Measurements from ENCODE around the gene KCTD16.

The KCTD16 gene

GRCh38 chr5:144295284-144295683 is 124.6 kb downstream of the KCTD16 start:
- no peak for DNase-seq

DNA sequence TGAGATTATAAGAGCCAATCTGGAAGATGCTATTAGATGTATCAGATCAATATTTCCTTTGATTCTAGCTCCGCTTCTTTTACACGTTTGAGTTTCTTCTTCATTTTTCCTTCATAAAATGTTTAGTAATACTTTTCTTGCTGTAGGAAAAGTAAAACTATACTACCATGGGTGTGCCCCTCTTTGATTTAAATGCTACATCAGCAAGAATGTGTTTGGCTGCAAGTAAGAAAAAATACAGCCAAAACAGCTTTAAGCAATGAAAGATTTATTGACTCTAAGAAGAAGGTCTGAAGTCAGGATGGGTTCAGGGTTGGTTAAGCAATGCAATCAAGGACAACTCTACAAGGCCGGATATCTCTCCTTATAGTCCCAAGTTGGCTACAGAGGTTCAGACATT is 126.4 kb downstream of the KCTD16 start:
- DNase-seq = no peak

DNA sequence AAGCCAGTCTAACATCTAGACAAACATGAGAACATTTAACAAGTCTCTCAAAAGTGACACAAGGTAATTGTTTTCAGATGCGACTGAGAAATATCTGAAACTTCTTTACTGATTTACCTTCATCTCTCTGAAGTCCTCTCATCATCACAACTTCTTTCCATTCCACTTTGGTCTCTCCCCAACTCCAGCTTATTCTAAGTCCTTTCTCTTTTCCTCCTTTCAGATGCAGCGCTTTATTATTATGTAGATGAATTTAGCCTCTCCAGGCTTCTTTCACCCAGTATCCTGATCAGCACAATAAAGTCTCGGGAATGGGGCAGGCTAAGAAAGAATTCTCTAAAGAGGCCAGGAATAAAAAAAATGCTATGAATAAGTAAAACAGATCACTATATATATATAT is 128.0 kb downstream of the KCTD16 start:
- no peak for DNase-seq

- no peak for DNase-seq
These were observed 134.0 kb downstream of the KCTD16 start for GRCh38 chr5:144304688-144305087.

DNA sequence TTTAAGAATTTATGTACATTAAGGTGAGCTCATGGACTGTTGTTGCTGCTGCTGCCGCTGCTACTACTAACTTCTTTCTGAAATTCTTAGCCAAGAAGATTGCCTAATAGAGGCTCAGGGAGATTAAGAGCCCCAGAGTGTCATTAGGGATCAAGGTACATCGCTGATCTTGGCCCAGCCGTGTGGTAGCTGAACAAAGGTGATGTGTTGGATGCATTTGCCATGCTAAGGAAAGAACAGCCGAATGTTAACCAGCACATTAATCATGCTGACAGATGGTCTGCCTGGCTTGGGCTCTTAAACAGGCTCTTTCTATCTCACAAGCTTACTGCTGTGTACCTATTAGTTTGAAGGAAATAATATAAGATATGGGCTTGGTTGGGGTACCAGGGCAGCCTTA is 137.1 kb downstream of the KCTD16 start:
- no peak for DNase-seq

DNA sequence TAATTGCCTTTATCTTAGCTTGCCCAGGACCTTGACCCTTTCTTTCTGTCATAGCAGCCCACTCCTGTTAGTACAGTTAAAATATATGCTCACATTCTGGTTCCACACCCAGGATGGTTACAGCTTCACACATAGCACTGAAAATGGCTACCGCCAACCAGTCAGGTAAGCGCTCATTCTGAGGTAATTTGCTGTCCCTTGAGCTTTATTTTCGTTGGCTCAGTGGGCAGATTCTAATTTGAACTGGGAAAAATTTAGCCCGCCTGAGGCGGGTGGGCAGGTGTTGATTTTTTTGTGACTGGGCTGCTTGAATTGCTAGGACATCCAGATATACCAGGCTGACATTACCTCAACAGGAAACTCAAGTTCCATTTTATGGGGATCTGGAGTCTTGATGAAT is 137.5 kb downstream of the KCTD16 start:
- no peak for DNase-seq

DNA sequence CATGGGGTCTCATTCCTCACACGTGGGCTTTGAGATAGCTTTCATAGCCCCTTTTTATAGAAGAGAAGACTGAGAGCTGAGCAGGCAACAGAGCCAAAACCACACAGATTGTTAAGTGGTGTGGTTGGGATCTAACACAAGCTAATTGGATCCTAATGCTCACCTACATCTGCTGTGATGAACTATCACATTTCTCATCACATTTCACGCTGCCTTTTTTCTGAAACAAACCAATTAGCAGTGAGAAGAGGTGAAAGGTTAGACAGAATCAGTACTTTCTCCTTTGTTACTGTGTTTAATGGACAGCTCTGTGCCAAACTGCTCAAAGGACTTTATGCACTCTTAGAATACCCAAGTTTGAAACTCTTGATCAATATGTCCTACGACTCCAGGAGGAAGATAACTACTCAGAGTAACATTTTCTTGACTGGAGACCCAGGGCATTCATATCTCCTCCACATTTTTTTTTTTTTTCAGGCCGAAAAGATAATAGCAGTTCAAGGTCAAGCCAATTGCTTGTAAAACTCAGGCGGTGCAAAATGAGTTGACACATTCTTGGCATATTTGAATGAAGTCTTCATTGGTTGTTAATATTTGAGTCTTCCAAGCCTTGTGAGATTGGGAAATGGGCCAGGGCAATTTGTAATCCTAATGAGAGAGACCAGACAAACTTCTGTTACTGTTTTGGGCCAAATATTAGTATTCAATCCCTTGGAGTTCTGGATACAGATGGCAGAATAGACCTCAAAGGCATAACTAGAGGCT is 138.4 kb downstream of the KCTD16 start:
- DNase-seq = no peak

GRCh38 chr5:144310621-144311020 is 139.9 kb downstream of the KCTD16 start:
- DNase-seq = no peak

DNA sequence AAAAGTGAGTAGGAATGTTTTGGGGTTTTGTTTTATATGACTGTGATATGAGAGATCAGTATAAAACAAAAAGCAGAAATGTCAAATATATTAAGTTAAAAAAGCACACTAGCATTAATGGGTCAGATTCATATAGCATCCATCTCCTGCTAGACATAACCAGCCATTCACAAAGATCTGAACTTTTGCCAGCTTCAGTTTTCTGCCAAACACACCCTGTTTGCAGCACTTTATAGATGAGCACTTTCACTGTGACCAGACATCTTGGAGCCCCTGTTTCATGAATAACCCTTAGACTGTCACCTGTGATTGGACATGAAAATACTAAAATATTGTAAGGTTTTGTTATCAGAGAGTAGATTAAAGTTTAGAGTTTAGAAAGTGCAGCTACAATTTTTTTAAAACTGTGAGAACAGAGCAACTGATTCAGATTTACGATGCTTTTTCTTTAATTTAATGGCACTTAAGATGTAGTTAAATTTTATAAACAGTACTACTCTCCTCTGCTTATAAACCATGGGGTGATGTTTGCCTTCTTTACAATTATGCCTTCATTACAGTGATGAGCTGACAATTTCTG is 142.6 kb downstream of the KCTD16 start:
- no peak for DNase-seq

DNA sequence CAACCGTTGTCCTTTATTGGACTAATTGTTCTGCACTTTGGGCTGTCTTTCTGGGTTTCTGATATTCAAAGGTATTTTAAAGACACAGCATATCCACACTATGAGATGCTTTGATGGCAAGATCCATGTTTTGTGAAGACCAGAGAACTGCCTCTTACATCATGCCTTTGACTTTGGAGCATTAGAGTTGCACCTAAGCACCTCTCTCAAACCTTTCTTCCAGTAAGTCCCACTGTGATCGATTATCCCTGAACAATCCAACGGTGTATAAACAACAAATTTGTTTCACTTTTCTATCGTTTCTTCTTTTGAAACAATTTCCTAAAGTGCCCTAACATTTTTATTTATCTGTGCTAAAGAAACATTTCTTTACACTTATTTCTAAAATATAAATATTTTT is 144.4 kb downstream of the KCTD16 start:
- DNase-seq = no peak

GRCh38 chr5:144315994-144316634 is 145.4 kb downstream of the KCTD16 start:
- no peak for DNase-seq

DNA sequence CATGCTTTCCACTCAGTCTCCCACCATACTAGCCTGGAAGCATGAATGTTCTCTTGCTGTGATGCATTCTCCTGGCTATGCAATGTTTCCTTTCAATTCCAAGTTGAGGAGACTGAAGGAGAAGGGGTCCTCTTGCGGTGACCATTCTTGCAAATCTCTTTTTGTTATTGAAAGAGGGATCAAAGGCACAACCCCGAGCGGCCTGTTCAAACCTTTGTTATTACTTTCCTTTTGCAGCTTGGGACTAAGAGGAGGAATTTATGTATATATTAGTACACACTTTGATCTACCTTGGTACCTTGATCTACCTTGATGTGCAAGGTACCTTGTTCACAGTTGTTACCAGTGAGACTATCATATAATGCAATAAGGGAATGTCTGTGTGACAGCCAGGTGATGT is 147.3 kb downstream of the KCTD16 start:
- no peak for DNase-seq

GRCh38 chr5:144318460-144318859 is 147.8 kb downstream of the KCTD16 start:
- DNase-seq = no peak

DNA sequence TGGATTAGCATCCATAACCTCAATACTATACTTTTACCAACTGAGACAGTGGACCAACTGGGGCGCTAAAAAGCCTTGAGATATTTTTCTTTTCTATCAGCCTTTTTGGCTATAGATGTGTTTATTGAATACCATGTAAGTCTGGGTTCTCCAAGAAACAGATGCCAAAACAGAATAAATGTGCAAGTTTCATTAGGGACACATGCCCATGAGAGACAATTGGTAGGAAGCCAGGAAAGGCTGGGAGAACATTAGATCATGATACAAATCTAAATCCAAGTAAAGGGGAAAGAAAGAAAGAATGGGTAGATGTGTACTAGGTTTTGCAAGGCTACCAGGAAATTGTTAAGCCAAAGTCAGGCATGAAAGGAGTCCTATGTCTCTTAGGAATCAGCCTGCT is 152.5 kb downstream of the KCTD16 start:
- DNase-seq = no peak

DNA sequence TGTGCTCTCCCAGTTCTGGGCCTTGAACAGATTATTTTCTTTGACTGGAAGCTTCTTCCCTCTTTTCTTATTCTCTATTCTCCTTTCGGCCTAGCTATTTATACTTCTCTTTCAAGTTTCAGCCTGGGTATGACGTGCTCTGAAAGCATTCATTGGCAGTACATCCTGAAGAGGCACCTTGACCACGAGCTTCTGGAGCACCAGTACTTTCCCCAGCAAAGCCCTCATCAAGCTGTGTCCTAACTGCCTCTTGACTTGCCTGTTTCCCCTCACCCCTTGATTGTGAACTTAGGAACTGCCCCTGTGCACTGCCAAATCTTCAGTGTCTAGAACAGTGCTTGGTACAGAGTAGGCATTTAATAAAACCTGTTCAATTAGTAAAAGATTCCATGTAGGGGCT is 154.9 kb downstream of the KCTD16 start:
- DNase-seq = no peak

GRCh38 chr5:144328494-144328893 is 157.8 kb downstream of the KCTD16 start:
- DNase-seq = no peak

GRCh38 chr5:144328980-144329379 is 158.3 kb downstream of the KCTD16 start:
- no peak for DNase-seq

DNA sequence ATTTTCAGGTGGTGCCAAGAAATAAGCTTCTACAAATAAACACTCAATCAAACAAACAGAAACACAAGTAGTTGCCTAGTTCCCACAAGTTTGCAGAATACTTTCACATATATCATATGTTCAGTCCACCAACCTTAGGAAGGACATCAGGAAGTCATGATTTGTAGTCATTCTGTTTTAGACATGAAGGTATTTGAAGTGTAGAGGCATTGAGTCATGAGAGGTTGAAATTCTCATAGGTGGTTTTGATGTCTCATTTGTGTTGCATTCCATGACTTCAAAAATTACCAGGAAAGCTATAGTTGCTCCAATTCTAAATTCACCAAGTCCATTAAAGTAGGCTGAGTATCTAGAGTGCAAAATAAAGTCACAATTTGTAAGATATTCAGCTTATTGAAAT is 159.0 kb downstream of the KCTD16 start:
- DNase-seq = no peak

DNA sequence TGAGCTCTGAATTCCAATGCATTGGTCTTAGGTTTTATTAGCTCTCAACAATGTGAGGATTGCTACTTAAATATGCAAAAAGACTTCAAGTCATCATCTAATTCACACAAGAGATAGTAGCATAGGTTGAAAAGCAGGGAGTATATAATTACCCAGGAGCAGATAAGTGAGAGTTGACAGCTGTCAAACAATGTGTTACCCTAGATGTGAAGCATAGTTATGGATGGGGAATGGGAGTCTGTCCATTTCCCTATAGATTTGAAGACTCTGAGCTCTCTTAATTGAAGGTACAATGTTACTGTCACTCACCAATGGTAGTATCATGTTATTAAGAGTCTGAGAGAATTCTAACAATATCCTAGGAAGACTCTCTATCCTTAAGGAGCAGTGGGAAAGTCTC is 160.7 kb downstream of the KCTD16 start:
- no peak for DNase-seq

GRCh38 chr5:144332265-144332664 is 161.6 kb downstream of the KCTD16 start:
- no peak for DNase-seq

GRCh38 chr5:144333336-144333920 is 162.8 kb downstream of the KCTD16 start:
- no peak for DNase-seq

DNA sequence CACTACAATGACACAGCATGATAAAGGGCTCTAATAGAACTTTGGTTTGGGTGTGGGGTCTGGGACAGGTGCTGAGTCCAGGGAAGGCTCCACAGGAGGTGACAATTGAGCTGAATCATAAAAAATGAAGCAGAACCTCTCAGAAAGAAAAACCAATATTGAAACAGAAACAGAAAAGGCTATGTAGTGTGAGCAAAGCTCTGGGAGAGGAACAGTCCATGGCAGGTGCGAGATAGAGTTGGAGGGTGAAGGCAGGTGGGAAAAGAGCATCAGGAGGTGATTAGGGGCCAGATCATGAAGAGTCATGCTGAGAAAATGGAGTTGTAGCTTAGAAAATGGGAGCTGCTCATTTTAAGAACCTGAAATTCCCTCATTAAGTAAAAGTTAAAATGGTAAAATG is 164.9 kb downstream of the KCTD16 start:
- no peak for DNase-seq

DNA sequence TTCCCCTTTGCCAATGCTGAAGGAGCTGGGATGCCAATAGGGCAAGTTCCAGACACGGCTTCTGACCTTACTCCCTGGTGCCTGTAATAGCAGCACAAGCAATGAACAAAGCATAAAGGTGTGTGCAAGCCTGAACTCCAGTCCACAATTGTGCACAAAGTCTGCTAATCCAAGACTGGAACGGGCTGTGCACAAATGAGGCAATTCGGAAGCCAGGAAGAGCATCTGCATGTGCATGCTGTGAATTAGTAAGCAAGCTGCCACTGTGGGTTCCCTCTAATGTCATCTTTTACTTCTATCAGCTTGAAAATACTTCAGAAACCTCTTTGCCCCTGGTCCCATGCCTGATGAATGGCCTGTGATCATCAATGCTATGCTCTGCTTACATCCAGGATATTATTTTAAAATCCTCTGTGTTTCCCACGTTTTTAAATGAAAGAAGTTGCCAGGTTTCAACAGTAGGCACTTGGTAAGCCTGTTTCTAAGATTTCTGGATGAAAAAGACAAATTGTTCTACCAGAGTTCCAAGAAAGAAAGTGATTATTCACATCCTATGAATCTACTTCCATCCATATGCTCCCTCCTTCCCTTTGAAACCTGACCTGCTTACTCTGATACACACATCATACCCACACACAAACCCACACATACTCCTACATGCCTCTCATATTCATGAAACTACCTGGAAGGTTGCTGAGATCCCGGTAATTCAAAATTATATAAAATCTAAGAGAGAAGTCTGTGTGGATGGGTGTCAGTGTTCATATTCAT is 165.7 kb downstream of the KCTD16 start:
- DNase-seq = no peak

All from inflammatory macrophage treated with lipopolysaccharide for 1 hour (primary cell).